Endothelial cell (in vitro differentiated cells): ENCODE data around the gene FUT8. TPM values are rescaled to one million over a fixed set of nuclear protein-coding genes. Genes with fewer than 3 reads are reported as not detected.

Source experiments
- DNase-seq: peaks from one replicate; pipeline ENCODE4 v3.0.0; 2021; ENCODE audit warnings: low spot score
- H3K27ac Mint-ChIP-seq: one replicate; pipeline ENCODE4 v1.8.0; 2021; ENCODE audit warnings: mixed read lengths, inconsistent platforms; ENCODE audit not compliant: unreplicated experiment
- H3K27me3 Mint-ChIP-seq: one replicate; pipeline ENCODE4 v1.8.0; 2021; ENCODE audit warnings: mild to moderate bottlenecking, moderate library complexity, mixed read lengths, inconsistent platforms; ENCODE audit not compliant: unreplicated experiment
- H3K36me3 Mint-ChIP-seq: one replicate; pipeline ENCODE4 v1.8.0; 2021; ENCODE audit warnings: mild to moderate bottlenecking, low read depth, mixed read lengths, inconsistent platforms; ENCODE audit not compliant: unreplicated experiment
- H3K4me1 Mint-ChIP-seq: one replicate; pipeline ENCODE4 v1.8.0; 2021; ENCODE audit warnings: mild to moderate bottlenecking, mixed read lengths, inconsistent platforms; ENCODE audit not compliant: unreplicated experiment
- H3K4me3 Mint-ChIP-seq: one replicate; pipeline ENCODE4 v1.8.0; 2021; ENCODE audit warnings: mild to moderate bottlenecking, mixed read lengths, inconsistent platforms; ENCODE audit not compliant: unreplicated experiment
- H3K9me3 Mint-ChIP-seq: one replicate; pipeline ENCODE4 v1.8.0; 2021; ENCODE audit warnings: mixed read lengths, inconsistent platforms; ENCODE audit not compliant: unreplicated experiment
- CTCF ChIP-seq: fragments of 200-600 bp; sonication (generic); IDR thresholded peaks from one replicate; pipeline ENCODE4 v1.5.0; 2021; ENCODE audit warnings: antibody characterized with exemption; ENCODE audit not compliant: unreplicated experiment
- total RNA-seq: library from RNA; stranded (reverse); fragmentation: NEBNext Ultra II Directional; extraction: Animal tissue kit (Norgen Biotek cat#: 25700); gene quantifications from one replicate; pipeline ENCODE4 v1.2.1, GENCODE V29; 2021; ENCODE audit not compliant: unreplicated experiment

FUT8 gene
- total RNA-seq, 1 donor from 2014 or later = 65.4 TPM

GRCh38 chr14:65565948-65566347 lies 153.4 kb downstream of the FUT8 start:
- no peak for TF ChIP-seq CTCF
- no peaks in the 10 kb centered on the region for H3K27me3 Mint-ChIP-seq
- H3K36me3 Mint-ChIP-seq = peaks cover 4% of the 10 kb centered on the region
- no peaks in the 10 kb centered on the region for H3K4me1 Mint-ChIP-seq
- DNase-seq = no peak
- no peak overlapping the region for H3K27ac Mint-ChIP-seq
- H3K9me3 Mint-ChIP-seq = no peaks in the 10 kb centered on the region
- no peak overlapping the region for H3K4me3 Mint-ChIP-seq

- TF ChIP-seq CTCF = no peak
- H3K27me3 Mint-ChIP-seq = no peaks in the 10 kb centered on the region
- no peak for DNase-seq
- H3K27ac Mint-ChIP-seq = no peak overlapping the region
- H3K36me3 Mint-ChIP-seq = peaks cover 4% of the 10 kb centered on the region
- no peaks in the 10 kb centered on the region for H3K9me3 Mint-ChIP-seq
- no peak overlapping the region for H3K4me3 Mint-ChIP-seq
- no peaks in the 10 kb centered on the region for H3K4me1 Mint-ChIP-seq
These were observed 154.4 kb downstream of the FUT8 start for GRCh38 chr14:65566820-65567522.

- Mint-ChIP-seq H3K9me3 (no peaks in the 10 kb centered on the region), H3K4me3 (no peak overlapping the region), H3K36me3 (no peaks in the 10 kb centered on the region), H3K4me1 (peaks cover 6% of the 10 kb centered on the region), H3K27me3 (no peaks in the 10 kb centered on the region), H3K27ac (no peak overlapping the region)
- DNase-seq = no peak
- TF ChIP-seq CTCF = no peak
These were observed 162.1 kb downstream of the FUT8 start for GRCh38 chr14:65574611-65575010.

GRCh38 chr14:65575389-65575788 lies 162.9 kb downstream of the FUT8 start:
- no peaks in the 10 kb centered on the region for H3K9me3 Mint-ChIP-seq
- H3K27me3 Mint-ChIP-seq = no peaks in the 10 kb centered on the region
- no peak for TF ChIP-seq CTCF
- no peaks in the 10 kb centered on the region for H3K36me3 Mint-ChIP-seq
- no peak overlapping the region for H3K27ac Mint-ChIP-seq
- H3K4me1 Mint-ChIP-seq = peaks cover 6% of the 10 kb centered on the region
- no peak overlapping the region for H3K4me3 Mint-ChIP-seq
- no peak for DNase-seq

GRCh38 chr14:65580973-65581372 lies 168.4 kb downstream of the FUT8 start:
- H3K27me3 Mint-ChIP-seq = peaks cover 1% of the 10 kb centered on the region
- H3K27ac Mint-ChIP-seq = no peak overlapping the region
- DNase-seq = no peak
- H3K4me3 Mint-ChIP-seq = no peak overlapping the region
- H3K36me3 Mint-ChIP-seq = no peaks in the 10 kb centered on the region
- H3K9me3 Mint-ChIP-seq = no peaks in the 10 kb centered on the region
- H3K4me1 Mint-ChIP-seq = no peaks in the 10 kb centered on the region
- no peak for TF ChIP-seq CTCF
